C4-2B (cell line): ENCODE measurements around the gene RXRA.

Experiments
- H3K27ac ChIP-seq: fragments of 450-650 bp; 2 replicates; pipeline ENCODE4 v1.5.1; 2017
- CTCF ChIP-seq: fragments of 450-650 bp; conservative IDR thresholded peaks from 2 replicates; pipeline ENCODE4 v1.5.1; 2017; ENCODE audit warnings: mild to moderate bottlenecking
- ZFX ChIP-seq: fragments of 450-650 bp; IDR thresholded peaks from 2 replicates; pipeline ENCODE4 v1.6.1; 2017

RXRA gene

GRCh38 chr9:134284273-134284672 lies 42.0 kb upstream of the RXRA start:
- TF ChIP-seq CTCF (no peak), ZFX (no peak)
- peak overlapping the region; percentile 77 for H3K27ac ChIP-seq

GRCh38 chr9:134284741-134285140 lies 41.5 kb upstream of the RXRA start:
- peak overlapping the region; percentile 77 for H3K27ac ChIP-seq
- TF ChIP-seq ZFX (no peak), CTCF (no peak)

GRCh38 chr9:134285215-134285845 lies 40.9 kb upstream of the RXRA start:
- TF ChIP-seq CTCF, result no peak
- no peak for TF ChIP-seq ZFX
- peak overlapping the region; percentile 77 for H3K27ac ChIP-seq

- TF ChIP-seq ZFX (no peak), CTCF (no peak)
- peak overlapping the region; percentile 58 for H3K27ac ChIP-seq
These were observed 39.6 kb upstream of the RXRA start for GRCh38 chr9:134286471-134287245.

- no peak overlapping the region for H3K27ac ChIP-seq
- no peak for TF ChIP-seq CTCF
- no peak for TF ChIP-seq ZFX
These were observed 38.4 kb upstream of the RXRA start for GRCh38 chr9:134287591-134288491.

GRCh38 chr9:134288746-134289145 lies 37.5 kb upstream of the RXRA start:
- TF ChIP-seq ZFX, result no peak
- no peak for TF ChIP-seq CTCF
- no peak overlapping the region for H3K27ac ChIP-seq
